Fibroblast of villous mesenchyme (primary cell): ENCODE data around the gene YPEL3. TPM values are rescaled to one million over a fixed set of nuclear protein-coding genes. Genes with fewer than 3 reads are reported as not detected.

Experiments used
- DNase-seq: peaks from one replicate; pipeline ENCODE4 v3.0.0-alpha.2; 2010; ENCODE audit warnings: low read depth
- H3K4me3 ChIP-seq: 2 replicates; pipeline ENCODE4 v1.5.1; 2011; ENCODE audit warnings: low read depth, mild to moderate bottlenecking, low read length
- CTCF ChIP-seq: IDR thresholded peaks from 2 replicates; pipeline ENCODE4 v1.5.1; 2012; ENCODE audit warnings: low read depth, mild to moderate bottlenecking, low read length; ENCODE audit not compliant: insufficient read depth
- total RNA-seq: library from RNA; depleted of rRNA; stranded (reverse); fragments of >200 nt; gene quantifications from 2 replicates; pipeline ENCODE4 v1.2.3, GENCODE V29; 2012

The YPEL3 gene
- total RNA-seq, 1 donor = 8.6 TPM

GRCh38 chr16:30077656-30078055, 18.4 kb downstream of the YPEL3 start:
- H3K4me3 ChIP-seq = peak overlapping the region; percentile 97
- no peak for DNase-seq
- TF ChIP-seq CTCF = no peak

- peak overlapping the region; percentile 97 for H3K4me3 ChIP-seq
- peak; percentile 23 for DNase-seq
- TF ChIP-seq CTCF = no peak
These were observed 19.7 kb downstream of the YPEL3 start for GRCh38 chr16:30076276-30076791.

GRCh38 chr16:30075503-30076275, 20.3 kb downstream of the YPEL3 start, which contains the start of gene PPP4C:
PPP4C (plus strand) TSS chr16:30075994; CDS start chr16:30076378, 384 bp downstream.
- peak within 1 kb of the TSS; percentile 97 for H3K4me3 ChIP-seq
- TF ChIP-seq CTCF = peak; percentile 6
- DNase-seq = peak; percentile 92

GRCh38 chr16:30070490-30070889, 25.5 kb downstream of the YPEL3 start:
- DNase-seq = no peak
- no peak for TF ChIP-seq CTCF
- no peak overlapping the region for H3K4me3 ChIP-seq

- no peak for TF ChIP-seq CTCF
- H3K4me3 ChIP-seq = no peak overlapping the region
- peak; percentile 53 for DNase-seq
These were observed 26.2 kb downstream of the YPEL3 start for GRCh38 chr16:30069611-30070462.

GRCh38 chr16:30068750-30069610, 27.0 kb downstream of the YPEL3 start:
- H3K4me3 ChIP-seq = no peak overlapping the region
- peak; percentile 63 for TF ChIP-seq CTCF
- DNase-seq = peak; percentile 42
